SK-N-SH treated with all-trans-retinoic acid at 6 μM for 48 hours (cell line): ENCODE results near the gene CLDN11.

Experiments used
- ARNTL ChIP-seq: fragments of 450-650 bp; formaldehyde crosslinking; IDR thresholded peaks from 2 replicates; pipeline ENCODE4 v1.5.0; 2020; ENCODE audit warnings: low read depth, mild to moderate bottlenecking, moderate library complexity, borderline replicate concordance
- BACH2 ChIP-seq: fragments of 250-450 bp; sonication (Bioruptor Pico); IDR thresholded peaks from 2 replicates; pipeline ENCODE4 v1.9.0; 2021; ENCODE audit warnings: mild to moderate bottlenecking, borderline replicate concordance
- CSDC2 ChIP-seq: fragments of 250-450 bp; sonication (Bioruptor Pico); IDR thresholded peaks from 2 replicates; pipeline ENCODE4 v1.5.0; 2020; ENCODE audit warnings: mild to moderate bottlenecking, moderate library complexity
- ISL1 ChIP-seq: fragments of 250-450 bp; sonication (Bioruptor Pico); IDR thresholded peaks from 2 replicates; pipeline ENCODE4 v2.1.2; 2022; ENCODE audit warnings: mild to moderate bottlenecking, moderate library complexity
- PPARA ChIP-seq: fragments of 250-450 bp; sonication (Bioruptor Pico); IDR thresholded peaks from 2 replicates; pipeline ENCODE4 v1.5.0; 2020; ENCODE audit warnings: mild to moderate bottlenecking, borderline replicate concordance
- RARB ChIP-seq: fragments of 250-450 bp; sonication (Bioruptor Pico); IDR thresholded peaks from 2 replicates; pipeline ENCODE4 v1.8.0; 2021; ENCODE audit warnings: mild to moderate bottlenecking, moderate library complexity
- TCF4 ChIP-seq: fragments of 250-450 bp; sonication (Bioruptor Pico); IDR thresholded peaks from 2 replicates; pipeline ENCODE4 v1.8.0; 2021; ENCODE audit warnings: mild to moderate bottlenecking, moderate library complexity, borderline replicate concordance
- TOX ChIP-seq: fragments of 250-450 bp; sonication (Bioruptor Pico); IDR thresholded peaks from 2 replicates; pipeline ENCODE4 v1.8.0; 2021; ENCODE audit warnings: mild to moderate bottlenecking, moderate library complexity, borderline replicate concordance
- ZC3H10 ChIP-seq: fragments of 250-450 bp; sonication (Bioruptor Pico); IDR thresholded peaks from 2 replicates; pipeline ENCODE4 v1.5.1; 2021; ENCODE audit warnings: mild to moderate bottlenecking, moderate library complexity
- ZFP3 ChIP-seq: fragments of 250-450 bp; sonication (Bioruptor Pico); IDR thresholded peaks from 2 replicates; pipeline ENCODE4 v1.5.0; 2020; ENCODE audit warnings: mild to moderate bottlenecking, moderate library complexity
- ZFP30 ChIP-seq: fragments of 450-650 bp; formaldehyde crosslinking; IDR thresholded peaks from 2 replicates; pipeline ENCODE4 v1.5.0; 2022; ENCODE audit warnings: mild to moderate bottlenecking, moderate library complexity
- TF ChIP-seq, protein P1 (sequence below): fragments of 250-450 bp; sonication (Bioruptor Pico); IDR thresholded peaks from 2 replicates; pipeline ENCODE4 v1.5.0; 2020; ENCODE audit warnings: mild to moderate bottlenecking, moderate library complexity

DNA sequence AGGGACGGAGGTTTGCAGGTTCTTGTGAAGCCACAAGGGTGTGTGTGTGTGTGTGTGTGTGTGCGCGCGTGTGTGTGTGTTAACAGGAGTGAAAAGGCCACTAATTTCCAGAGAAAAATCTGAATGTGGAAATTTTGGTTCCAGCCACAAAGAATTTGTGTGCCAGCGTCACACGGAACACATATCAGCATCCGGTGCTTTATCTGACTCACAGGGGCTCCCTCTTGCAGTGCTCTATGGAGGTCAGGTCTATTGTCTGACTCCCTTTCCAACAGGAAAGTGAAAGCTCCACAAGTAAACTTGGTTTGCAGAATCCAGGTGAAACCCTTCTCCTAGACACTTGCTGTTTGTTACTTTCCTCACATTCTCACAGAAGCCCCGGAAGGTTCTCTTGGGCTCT lies 6.2 kb downstream of the CLDN11 start:
- TF ChIP-seq ZFP3 (CRISPR knock-in tag) = no peak
- TF ChIP-seq RARB (CRISPR knock-in tag) = no peak
- TF ChIP-seq ISL1 (CRISPR knock-in tag) = no peak
- TF ChIP-seq PPARA (CRISPR knock-in tag) = no peak
- TF ChIP-seq ARNTL = no peak
- TF ChIP-seq ZFP30 = no peak
- TF ChIP-seq BACH2 (CRISPR knock-in tag) = no peak
- TF ChIP-seq ZC3H10 (CRISPR knock-in tag) = no peak
- no peak for TF ChIP-seq CSDC2 (CRISPR knock-in tag)
- TF ChIP-seq, protein P1, sequence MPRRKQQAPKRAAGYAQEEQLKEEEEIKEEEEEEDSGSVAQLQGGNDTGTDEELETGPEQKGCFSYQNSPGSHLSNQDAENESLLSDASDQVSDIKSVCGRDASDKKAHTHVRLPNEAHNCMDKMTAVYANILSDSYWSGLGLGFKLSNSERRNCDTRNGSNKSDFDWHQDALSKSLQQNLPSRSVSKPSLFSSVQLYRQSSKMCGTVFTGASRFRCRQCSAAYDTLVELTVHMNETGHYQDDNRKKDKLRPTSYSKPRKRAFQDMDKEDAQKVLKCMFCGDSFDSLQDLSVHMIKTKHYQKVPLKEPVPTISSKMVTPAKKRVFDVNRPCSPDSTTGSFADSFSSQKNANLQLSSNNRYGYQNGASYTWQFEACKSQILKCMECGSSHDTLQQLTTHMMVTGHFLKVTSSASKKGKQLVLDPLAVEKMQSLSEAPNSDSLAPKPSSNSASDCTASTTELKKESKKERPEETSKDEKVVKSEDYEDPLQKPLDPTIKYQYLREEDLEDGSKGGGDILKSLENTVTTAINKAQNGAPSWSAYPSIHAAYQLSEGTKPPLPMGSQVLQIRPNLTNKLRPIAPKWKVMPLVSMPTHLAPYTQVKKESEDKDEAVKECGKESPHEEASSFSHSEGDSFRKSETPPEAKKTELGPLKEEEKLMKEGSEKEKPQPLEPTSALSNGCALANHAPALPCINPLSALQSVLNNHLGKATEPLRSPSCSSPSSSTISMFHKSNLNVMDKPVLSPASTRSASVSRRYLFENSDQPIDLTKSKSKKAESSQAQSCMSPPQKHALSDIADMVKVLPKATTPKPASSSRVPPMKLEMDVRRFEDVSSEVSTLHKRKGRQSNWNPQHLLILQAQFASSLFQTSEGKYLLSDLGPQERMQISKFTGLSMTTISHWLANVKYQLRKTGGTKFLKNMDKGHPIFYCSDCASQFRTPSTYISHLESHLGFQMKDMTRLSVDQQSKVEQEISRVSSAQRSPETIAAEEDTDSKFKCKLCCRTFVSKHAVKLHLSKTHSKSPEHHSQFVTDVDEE (CRISPR knock-in tag) = no peak
- no peak for TF ChIP-seq TOX
- TF ChIP-seq TCF4 (CRISPR knock-in tag) = no peak
